Measurements from ENCODE around the gene LSP1.

GRCh38 chr11:1930462-1930830 is 77.6 kb downstream of the LSP1 start:
- TF ChIP-seq YY1 (IDR thresholded peaks at IDR 0.05; ENCODE audit: low read depth) (no peak), MAX (IDR thresholded peaks at IDR 0.05) (no peak), NFIC (IDR thresholded peaks at IDR 0.05) (no peak), TEAD4 (IDR thresholded peaks at IDR 0.05) (no peak), TAF1 (IDR thresholded peaks at IDR 0.05; ENCODE audit: low read depth) (no peak), CEBPB (IDR thresholded peaks at IDR 0.05) (no peak), FOXM1 (IDR thresholded peaks at IDR 0.05; ENCODE audit: borderline replicate concordance, low read depth) (no peak), RAD21 (IDR thresholded peaks at IDR 0.05; ENCODE audit: low read depth) (no peak)

Data from Ishikawa (cell line).